GM12878 (cell line): ENCODE results near the gene ICE1. TPM values are rescaled to one million over a fixed set of nuclear protein-coding genes. Genes with fewer than 3 reads are reported as not detected.

Source experiments
- ATAC-seq: fragments of 200-7000 bp; cut with Tn5 transposase; 3 replicates; pipeline ENCODE4 v1.9.1; 2020; ENCODE audit warnings: mild to moderate bottlenecking, moderate library complexity
- BruUV-seq: library from RNA; stranded (reverse); fragments of 400-500 nt; replicated peaks from 2 replicates; lab custom pipeline; 2021; lab: Mats Ljungman, UMichigan
- CTCF ChIA-PET: fragments of 300-600 bp; sonication (Branson Sonifier 250); formaldehyde crosslinking; extraction: SDS; loops from one replicate; lab custom pipeline; 2021; ENCODE audit warnings: inconsistent platforms; lab: Yijun Ruan, JAX
- POLR2A ChIA-PET: fragments of 350-600 bp; formaldehyde crosslinking; extraction: SDS; loops from one replicate; lab custom pipeline; 2021; ENCODE audit warnings: inconsistent platforms; lab: Charles Lee
- RAD21 ChIA-PET: fragments of 300-600 bp; sonication (Branson Sonifier 250); formaldehyde crosslinking; loops from one replicate; lab custom pipeline; 2023; ENCODE audit warnings: antibody characterized with exemption; ENCODE audit not compliant: unreplicated experiment; lab: Charles Lee
- SMC1A ChIA-PET: fragments of 300-600 bp; sonication (Branson Sonifier 250); formaldehyde crosslinking; loops from one replicate; lab custom pipeline; 2023; ENCODE audit not compliant: unreplicated experiment, uncharacterized antibody; lab: Charles Lee
- DNase-seq: peaks from one replicate; pipeline ENCODE4 v3.0.0-alpha.2; 2011; ENCODE audit warnings: low read depth, low spot score
- FAIRE-seq: peaks from 3 replicates; lab custom pipeline; 2011; peaks lifted over from hg19 to GRCh38; lab: Jason Lieb, UNC
- H2AFZ ChIP-seq: 2 replicates; pipeline ENCODE4 v1.6.0; 2011; ENCODE audit warnings: low read depth, low read length, control low read depth; ENCODE audit not compliant: control insufficient read depth
- H3K27ac ChIP-seq: 2 replicates; pipeline ENCODE4 v1.5.1; 2011; ENCODE audit warnings: control low read depth; ENCODE audit not compliant: control insufficient read depth, insufficient read depth
- H3K27me3 ChIP-seq, 2 experiments: replicated peaks in 1 of 2; 2 replicates each; pipeline versions ENCODE4 v1.6.0 to v1.6.1; 2011; ENCODE audit warnings: low read length in 1 of 2; ENCODE audit not compliant: control insufficient read depth in 2 of 2, insufficient read depth in 2 of 2
- H3K36me3 ChIP-seq, 2 experiments: 2 replicates each; pipeline ENCODE4 v1.5.1; 2011; ENCODE audit warnings: low read length in 1 of 2; ENCODE audit not compliant: control insufficient read depth in 2 of 2, insufficient read depth in 2 of 2
- H3K4me1 ChIP-seq: 2 replicates; pipeline ENCODE4 v1.6.1; 2011; ENCODE audit warnings: mild to moderate bottlenecking, low read length, moderate library complexity, mixed read lengths; ENCODE audit not compliant: control insufficient read depth, insufficient read depth
- H3K4me2 ChIP-seq: 2 replicates; pipeline ENCODE4 v1.6.0; 2011; ENCODE audit warnings: control low read depth; ENCODE audit not compliant: control insufficient read depth, insufficient read depth
- H3K4me3 ChIP-seq: fragments of 200-600 bp; sonication (generic); 2 replicates; pipeline ENCODE4 v1.5.1; 2016
- H3K79me2 ChIP-seq: 2 replicates; pipeline ENCODE4 v1.6.0; 2011; ENCODE audit warnings: low read length; ENCODE audit not compliant: control insufficient read depth, insufficient read depth
- H3K9ac ChIP-seq: 2 replicates; pipeline ENCODE4 v1.8.0; 2011; ENCODE audit warnings: low read length, control low read depth, mixed read lengths; ENCODE audit not compliant: control insufficient read depth, insufficient read depth
- H3K9me3 ChIP-seq: replicated peaks from 3 replicates; pipeline ENCODE4 v1.5.1; 2011; ENCODE audit warnings: mild to moderate bottlenecking, low read length; ENCODE audit not compliant: control insufficient read depth, insufficient read depth
- H4K20me1 ChIP-seq: 2 replicates; pipeline ENCODE4 v1.6.0; 2011; ENCODE audit not compliant: control insufficient read depth, insufficient read depth
- ATF2 ChIP-seq: IDR thresholded peaks from 2 replicates; pipeline ENCODE4 v1.6.1; 2012; ENCODE audit warnings: low read length, inconsistent platforms
- BHLHE40 ChIP-seq, 2 experiments: fragments of 450-650 bp in 1 of 2; IDR thresholded peaks; 2 replicates each; pipeline ENCODE4 v1.6.1; 2011 to 2017; ENCODE audit warnings: low read depth in 2 of 2, borderline replicate concordance in 1 of 2, improper control_type of control experiment in 1 of 2, low read length in 1 of 2, mild to moderate bottlenecking in 1 of 2
- CUX1 ChIP-seq: IDR thresholded peaks from 2 replicates; pipeline ENCODE4 v1.6.1; 2012; ENCODE audit warnings: improper control_type of control experiment, low read depth, low read length; ENCODE audit not compliant: insufficient replicate concordance
- EP300 ChIP-seq, 2 experiments: fragments of 150-350 bp in 1 of 2; IDR thresholded peaks; 2 replicates each; pipeline ENCODE4 v1.6.1; 2011 to 2012; ENCODE audit warnings: low read depth in 2 of 2, low read length in 2 of 2, borderline replicate concordance in 1 of 2, improper control_type of control experiment in 1 of 2, inconsistent platforms in 1 of 2; ENCODE audit not compliant: control insufficient read depth in 1 of 2
- ESRRA ChIP-seq: IDR thresholded peaks from 2 replicates; pipeline ENCODE4 v1.6.1; 2012; ENCODE audit warnings: mild to moderate bottlenecking, low read length, improper control_type of control experiment
- FOXM1 ChIP-seq: IDR thresholded peaks from 2 replicates; pipeline ENCODE4 v1.6.1; 2012; ENCODE audit warnings: low read depth, mild to moderate bottlenecking, inconsistent platforms, low read length, moderate library complexity
- IKZF1 ChIP-seq: fragments of 450-650 bp; conservative IDR thresholded peaks from 2 replicates; pipeline ENCODE4 v1.6.1; 2017; ENCODE audit warnings: antibody characterized with exemption, mild to moderate bottlenecking
- IKZF2 ChIP-seq, 2 experiments: fragments of 450-650 bp; IDR thresholded peaks; 2 replicates each; pipeline ENCODE4 v1.6.1; 2017; ENCODE audit warnings: mild to moderate bottlenecking in 2 of 2, moderate library complexity in 2 of 2
- IRF4 ChIP-seq: IDR thresholded peaks from 2 replicates; pipeline ENCODE4 v1.6.1; 2011; ENCODE audit warnings: low read depth, low read length
- JUNB ChIP-seq: IDR thresholded peaks from 2 replicates; pipeline ENCODE4 v1.6.1; 2016; ENCODE audit warnings: antibody characterized with exemption, mild to moderate bottlenecking
- KDM1A ChIP-seq: fragments of 200-600 bp; sonication (generic); IDR thresholded peaks from 2 replicates; pipeline ENCODE4 v1.6.1; 2016; ENCODE audit warnings: borderline replicate concordance
- MYC ChIP-seq: IDR thresholded peaks from 2 replicates; pipeline ENCODE4 v1.6.1; 2011; ENCODE audit warnings: mild to moderate bottlenecking, low read length, moderate library complexity, inconsistent platforms; ENCODE audit not compliant: insufficient read depth, insufficient replicate concordance, insufficient read length, severe bottlenecking
- NRF1 ChIP-seq: conservative IDR thresholded peaks from 2 replicates; pipeline ENCODE4 v1.6.1; 2011; ENCODE audit warnings: mild to moderate bottlenecking, low read depth, low read length, improper control_type of control experiment
- PKNOX1 ChIP-seq: fragments of 450-650 bp; IDR thresholded peaks from 2 replicates; pipeline ENCODE4 v1.6.1; 2016; ENCODE audit warnings: mild to moderate bottlenecking
- RAD51 ChIP-seq: fragments of 450-650 bp; IDR thresholded peaks from 2 replicates; pipeline ENCODE4 v1.6.1; 2016; ENCODE audit warnings: moderate library complexity, mild to moderate bottlenecking, inconsistent platforms
- WGBS: methylation state at CpG from one replicate; pipeline ENCODE4 v1.1.6; 2016; ENCODE audit warnings: low lambda C conversion rate; ENCODE audit not compliant: insufficient replicate concordance, insufficient coverage; ENCODE audit errors: missing lambda C conversion rate; 5-methylcytosine and 5-hydroxymethylcytosine counted together
- in situ Hi-C: fragments of 300-500 bp; cut with MboI; formaldehyde crosslinking; loops from 9 replicates; pipeline ENCODE4 v1.14.3; 2018; ENCODE audit warnings: mixed read lengths
- intact Hi-C: fragments of 100-400 bp; cut with micrococcal nuclease; formaldehyde crosslinking; loops from one replicate; pipeline ENCODE4 v1.14.2; 2022; ENCODE audit not compliant: unreplicated experiment
- polyA plus RNA-seq, 11 experiments: library from polyadenylated mRNA; depleted of rRNA in 4 of 11; unstranded in 6 of 11; stranded (reverse) in 5 of 11; fragments of >200 nt; fragmentation: Nextera tagmentation in 4 of 11; fragmentation: Illumina TruSeq in 1 of 11; extraction: Ambion mirVana in 4 of 11; extraction: Trizol in 1 of 11; gene quantifications; 1 replicate in 1 of 11; 2 replicates in 10 of 11; pipeline versions ENCODE4 v1.2.1 to v1.2.3, GENCODE V29; 2011 to 2016; ENCODE audit warnings: inconsistent platforms in 2 of 11, missing spikeins in 2 of 11, low read depth in 1 of 11
- total RNA-seq, 4 experiments: library from RNA; depleted of rRNA in 3 of 4; stranded (reverse); fragments of >200 nt in 3 of 4; fragmentation: Illumina TruSeq in 1 of 4; extraction: Trizol in 1 of 4; gene quantifications; 2 replicates each; pipeline versions ENCODE4 v1.2.1 to v1.2.3, GENCODE V29; 2013 to 2021

Gene ICE1
- total and polyA plus RNA-seq, 10 of the 15 experiments (the other 5 are each of a cell fraction or from before 2014, with no cell fraction given) = 3.8 to 31.4 (median 18.9) TPM

GRCh38 chr5:5437227-5438172 is 15.0 kb downstream of the ICE1 start:
- FAIRE-seq (no peak), ATAC-seq (peak; percentile 65), DNase-seq (no peak)
- no peaks in the 10 kb centered on the region for H3K9me3 ChIP-seq
- no peak overlapping the region; the same call in none of the 2 replicates for H2AFZ ChIP-seq
- 68% methylated on average over 11 of the region's 11 CpGs for WGBS
- no peak overlapping the region for H3K9ac ChIP-seq
- no TSS peak for BruUV-seq
- H3K4me2 ChIP-seq = peak overlapping the region; percentile 86
- no peaks in the 10 kb centered on the region for H3K27me3 ChIP-seq
- H3K4me1 ChIP-seq = peaks cover 14% of the 10 kb centered on the region
- no peak overlapping the region; the same call in 1 of the 2 replicates for H3K4me3 ChIP-seq
- H3K27ac ChIP-seq = peak overlapping the region; percentile 62
- POLR2A ChIA-PET = interaction anchor here (1.5 kb wide), 1 partner anchor 14 kb away, joined by 3 read pairs; no protein-coding TSS in a partner anchor
- CTCF ChIA-PET = no interaction called here
- in situ Hi-C loops (no loop called here), intact Hi-C loops (no loop called here)
- SMC1A ChIA-PET = interaction anchor here (1.2 to 1.8 kb wide), 2 partner anchors 13 to 18 kb away, joined by 4 read pairs; no protein-coding TSS in a partner anchor
- H3K79me2 ChIP-seq = peaks cover 31% of the 10 kb centered on the region
- RAD21 ChIA-PET = no interaction called here
- no peaks in the 10 kb centered on the region for H4K20me1 ChIP-seq
- peaks cover 0 to 3% of the 10 kb centered on the region in 2 experiments; a peak in 2 of 4 replicates for H3K36me3 ChIP-seq
- TF ChIP-seq JUNB = no peak
- TF ChIP-seq PKNOX1 = no peak
- TF ChIP-seq IKZF2 (IDR thresholded peaks at IDR 0.05) = no peak
- no peak for TF ChIP-seq IKZF1
- no peak for TF ChIP-seq BHLHE40 (IDR thresholded peaks at IDR 0.05; ENCODE audit: borderline replicate concordance in 1 of 2, low read depth in 2 of 2, low read length in 1 of 2)
- TF ChIP-seq IRF4 = no peak
- no peak for TF ChIP-seq ESRRA
- no peak for TF ChIP-seq CUX1
- TF ChIP-seq NRF1 = no peak
- no peak for TF ChIP-seq MYC
- TF ChIP-seq RAD51 = no peak
- TF ChIP-seq KDM1A = no peak
- TF ChIP-seq EP300 (IDR thresholded peaks at IDR 0.05; ENCODE audit: borderline replicate concordance in 1 of 2, control insufficient read depth in 1 of 2, low read depth in 2 of 2, low read length in 2 of 2) = no peak
- TF ChIP-seq FOXM1 = no peak
- no peak for TF ChIP-seq ATF2
